ENCODE data around the gene SCN7A.
"Not testable (repeated sequence)": the region's sequence is repeated elsewhere in the genome, so short reads cannot be mapped to it uniquely, and the experiment has no call there.

SCN7A gene

DNA sequence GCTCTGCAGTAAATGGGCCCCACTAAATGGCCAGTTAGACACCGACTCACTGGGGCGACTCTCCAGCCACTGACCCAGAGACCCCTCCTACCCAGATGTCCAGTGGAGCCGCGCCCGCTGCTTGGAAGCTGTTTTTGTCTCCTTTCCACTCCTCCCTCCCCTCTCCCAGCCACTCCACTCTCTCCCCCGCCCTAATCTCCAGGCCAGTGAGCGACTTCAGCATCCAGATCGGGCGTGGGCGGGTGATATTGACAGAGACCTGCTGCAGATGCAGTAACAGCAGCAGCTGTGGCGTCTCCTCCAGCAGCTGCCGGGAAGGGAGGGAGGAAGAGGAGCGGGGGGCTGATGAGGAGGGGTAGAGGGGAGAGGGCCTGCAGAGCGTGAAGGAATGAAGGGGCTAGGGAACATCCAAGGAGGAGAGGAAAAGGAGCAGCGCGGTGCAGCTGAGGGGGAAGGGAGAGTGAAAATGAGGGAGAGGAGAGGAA is at the start of gene SCN7A:
TSS of gene SCN7A (minus strand) at position 110 of the 485 bp plus-strand sequence. CDS start 16,553 bp downstream, outside the sequence.
- peak; percentile 53 for DNase-seq

DNA sequence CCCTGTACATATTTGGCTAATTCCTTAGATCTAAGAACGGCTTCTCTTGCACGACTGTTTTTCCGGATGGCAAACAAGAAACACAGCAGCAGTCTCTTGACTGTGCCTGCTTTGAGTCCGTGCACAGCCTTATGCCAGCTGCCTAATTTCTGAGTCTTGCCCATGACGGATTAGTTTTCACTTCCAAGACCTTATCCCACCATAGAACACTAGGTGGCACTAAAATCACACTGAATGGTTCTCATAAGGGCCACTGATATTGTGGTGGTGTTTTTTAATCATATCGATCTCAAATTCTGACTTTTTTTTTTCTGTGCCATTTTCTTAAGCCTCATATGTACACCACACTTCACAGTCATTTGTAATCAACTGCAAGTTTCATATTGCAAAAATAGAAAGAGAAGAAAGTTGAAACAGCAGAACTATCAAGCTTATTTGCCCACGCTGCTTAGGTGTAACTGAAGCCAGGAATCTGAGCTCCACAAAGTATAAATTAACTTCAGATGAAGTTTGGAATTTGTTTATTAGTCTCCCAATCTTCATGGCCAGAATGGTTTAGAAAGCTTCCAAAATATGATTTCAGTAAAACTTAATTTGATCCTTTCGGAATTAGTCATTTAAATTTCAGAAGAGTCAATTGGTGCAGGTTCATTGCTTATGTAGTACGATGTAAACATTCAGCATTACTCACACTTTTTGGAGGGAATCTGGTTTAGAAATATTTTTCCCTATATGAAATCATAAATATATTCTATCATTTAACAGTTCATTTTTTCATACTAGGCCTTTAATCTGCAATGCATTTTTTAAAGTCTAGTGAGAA is 45.5 kb upstream of the SCN7A start:
- DNase-seq: peak; percentile 88

DNA sequence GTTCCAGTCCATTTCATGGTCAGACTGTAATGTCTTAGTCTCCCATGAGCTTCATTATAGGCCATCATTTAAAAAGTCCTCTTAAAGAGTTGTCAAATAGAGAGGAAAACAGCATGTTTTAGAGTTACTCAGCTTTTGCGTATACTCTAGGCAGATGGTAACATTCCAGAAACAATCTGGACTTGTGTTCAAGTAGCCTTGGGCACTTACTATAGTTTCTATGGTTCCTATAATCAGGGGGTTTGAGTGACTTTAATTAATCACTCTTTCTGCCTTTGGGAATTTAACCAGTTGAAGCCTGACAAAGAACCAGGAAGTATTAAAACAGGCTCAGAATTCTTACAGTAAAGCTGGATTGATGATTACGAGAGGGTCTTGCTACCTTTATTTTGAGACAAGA is 42.1 kb upstream of the SCN7A start:
- no peak for DNase-seq

DNA sequence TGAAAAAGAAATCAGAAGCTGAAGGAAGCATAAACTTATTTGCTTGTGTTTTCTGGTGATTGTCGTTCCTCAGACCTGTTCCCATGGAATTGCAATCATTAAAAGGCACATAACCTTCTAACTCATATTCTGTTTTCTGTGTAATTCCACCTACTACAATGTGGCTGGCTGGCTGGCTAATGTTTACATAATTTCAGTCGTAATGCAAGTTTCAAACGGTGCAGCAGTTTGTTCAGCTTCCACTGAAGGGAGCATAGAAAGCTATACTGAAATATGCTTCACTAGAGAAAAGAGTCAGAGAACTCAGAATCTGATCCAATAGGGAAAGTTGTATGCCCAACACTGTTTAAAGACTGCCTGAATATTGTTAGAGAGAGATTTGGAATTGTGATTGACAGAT is 27.1 kb upstream of the SCN7A start:
- peak; percentile 11 for DNase-seq

DNA sequence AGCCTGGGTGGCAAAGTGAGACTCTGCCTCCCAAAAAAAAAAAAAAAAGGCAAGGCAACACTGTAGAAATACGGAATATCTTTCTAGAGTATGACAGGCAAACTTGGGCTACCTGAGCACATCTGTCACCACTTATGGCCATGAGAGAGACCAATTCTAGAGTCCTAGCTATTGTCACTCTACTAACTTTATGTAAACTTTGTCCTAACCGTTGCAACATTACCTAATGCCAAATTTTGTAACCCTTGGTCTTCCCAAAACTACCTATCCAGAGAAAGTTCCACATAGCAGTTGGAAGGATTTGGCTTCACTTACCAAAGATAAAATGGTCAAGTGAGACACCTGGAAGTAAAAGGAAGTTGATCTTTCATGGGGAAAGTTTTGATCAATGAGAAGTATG is 26.6 kb upstream of the SCN7A start:
- no peak for DNase-seq

DNA sequence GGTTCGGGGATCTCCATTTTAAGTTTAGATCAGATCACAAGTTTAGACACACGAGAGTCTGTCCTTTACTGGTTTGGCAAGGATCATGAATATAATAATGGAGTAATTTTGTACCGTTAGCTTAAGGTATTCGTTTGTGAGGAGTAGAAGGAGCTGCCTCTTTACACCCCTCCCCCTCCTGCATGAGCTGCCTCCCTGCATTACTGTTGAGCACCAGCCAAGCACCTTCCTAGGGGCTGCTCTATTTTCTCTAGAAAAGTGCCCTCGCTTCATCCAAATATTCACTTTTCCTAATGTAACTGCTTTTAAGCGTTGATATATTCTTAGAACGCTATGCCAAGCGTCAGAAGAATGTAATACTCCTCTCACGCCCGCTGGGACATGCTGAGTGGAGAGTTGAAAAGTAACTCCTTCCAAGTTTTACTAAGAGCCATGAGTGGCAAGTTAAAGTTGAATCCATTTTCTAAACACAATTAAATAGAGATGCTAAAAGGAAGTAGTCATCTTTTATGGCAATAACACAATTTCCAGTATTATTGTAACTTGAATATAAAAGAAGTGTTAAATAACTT is 25.4 kb upstream of the SCN7A start:
- DNase-seq: no peak

DNA sequence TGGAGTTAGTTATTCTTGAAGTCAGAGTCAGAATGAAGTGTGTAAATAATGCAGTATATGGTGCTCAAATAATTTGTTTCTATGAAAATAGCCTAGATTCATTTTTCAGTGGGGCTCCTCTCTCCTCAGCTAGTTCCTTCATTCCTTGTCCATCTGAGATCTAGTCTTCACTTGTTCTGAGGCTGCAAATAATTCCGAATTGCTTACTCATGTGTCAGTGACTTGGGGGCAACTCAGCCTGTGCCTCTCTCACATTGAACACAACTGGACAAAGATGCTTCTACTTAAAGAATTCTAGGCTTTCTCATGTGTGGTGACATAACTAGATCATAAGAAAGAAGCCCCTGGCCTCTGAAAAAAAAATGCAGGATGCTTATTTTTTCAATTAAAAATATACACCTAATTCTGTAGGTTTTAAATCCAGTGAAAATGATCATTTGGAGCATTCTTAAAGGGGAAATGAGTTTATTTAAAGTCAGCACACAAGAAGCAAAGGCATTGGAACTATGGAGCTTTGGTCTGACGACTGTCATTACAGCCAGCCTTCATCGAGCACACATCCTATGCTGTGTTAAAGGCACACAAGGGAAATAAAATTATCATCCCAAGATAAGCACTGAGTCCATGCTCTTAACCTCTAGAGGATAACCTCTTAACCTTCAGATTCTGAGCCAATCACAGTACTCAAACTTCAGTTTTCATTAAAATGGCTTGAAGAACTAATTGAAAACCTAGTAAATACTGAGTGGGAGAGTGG is 24.8 kb upstream of the SCN7A start:
- DNase-seq: peak; percentile 23

DNA sequence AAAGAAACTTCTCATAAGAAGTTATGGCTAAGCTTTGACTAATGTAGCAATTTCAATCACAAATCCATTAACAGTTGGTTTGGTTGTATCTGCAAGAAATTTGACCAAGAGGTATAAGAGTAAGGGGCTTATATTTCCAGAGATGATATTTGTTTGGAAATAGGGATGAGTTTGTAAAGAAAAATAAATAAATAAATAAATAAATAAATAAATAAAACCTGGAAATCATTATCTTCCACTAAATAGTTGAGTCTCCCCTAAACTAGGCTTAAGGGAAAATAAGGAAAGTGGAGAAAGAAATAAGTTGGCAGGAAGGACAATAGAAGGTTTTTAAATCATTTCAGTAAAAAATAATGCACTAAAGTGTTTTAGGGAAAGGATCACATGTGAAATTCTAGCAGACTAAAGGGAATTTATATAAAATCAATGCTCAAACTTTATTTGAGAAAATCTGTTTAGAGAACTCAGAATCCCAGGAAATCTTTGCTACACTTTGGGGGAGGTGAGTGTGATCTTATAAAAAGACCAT is 23.5 kb upstream of the SCN7A start:
- DNase-seq: no peak

DNA sequence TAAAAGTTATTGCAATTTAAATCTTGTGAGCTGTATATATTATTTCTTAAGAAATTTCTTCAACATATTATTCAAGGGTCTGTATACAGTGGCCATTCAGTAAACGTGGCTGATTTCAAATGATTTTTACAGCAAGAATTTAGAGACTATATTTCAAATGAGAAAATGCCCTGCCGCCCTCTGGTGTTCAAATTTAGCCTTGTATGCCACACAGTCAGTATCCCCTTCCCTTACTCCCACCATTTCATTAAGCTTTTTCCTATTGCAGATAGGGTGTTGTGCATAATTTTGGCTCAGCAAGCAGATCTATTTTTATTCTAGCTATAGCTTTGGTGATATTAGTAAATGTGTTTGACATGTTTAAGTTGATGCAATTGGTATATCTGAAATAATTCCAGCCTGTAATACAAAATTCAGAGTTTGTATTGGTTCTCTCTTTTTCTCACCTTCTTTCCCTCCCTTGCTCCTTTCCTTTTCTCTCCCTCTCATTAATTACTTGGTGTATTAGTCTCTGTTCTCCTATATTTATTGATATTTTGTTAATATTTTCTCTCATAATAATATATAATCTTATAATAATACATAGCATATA is 22.8 kb upstream of the SCN7A start:
- DNase-seq: peak; percentile 82

DNA sequence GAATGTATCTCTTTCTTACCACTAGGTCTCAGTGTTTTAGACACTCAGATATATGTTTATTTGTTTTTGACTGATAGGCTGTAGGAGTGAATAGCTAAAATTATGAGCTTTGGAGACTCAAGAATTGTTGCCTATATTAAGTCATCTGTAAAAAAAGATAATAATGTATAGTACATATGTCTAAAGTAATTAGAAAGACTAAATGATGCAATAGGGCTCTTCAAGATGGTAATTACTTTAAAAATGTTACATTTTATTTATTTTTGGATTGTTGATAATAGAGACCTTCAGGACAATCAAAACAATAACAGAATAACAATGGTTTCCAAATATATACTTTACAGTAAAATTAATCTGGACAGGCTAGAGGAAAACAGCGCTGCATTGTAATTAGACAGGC is 19.9 kb upstream of the SCN7A start:
- DNase-seq: no peak

DNA sequence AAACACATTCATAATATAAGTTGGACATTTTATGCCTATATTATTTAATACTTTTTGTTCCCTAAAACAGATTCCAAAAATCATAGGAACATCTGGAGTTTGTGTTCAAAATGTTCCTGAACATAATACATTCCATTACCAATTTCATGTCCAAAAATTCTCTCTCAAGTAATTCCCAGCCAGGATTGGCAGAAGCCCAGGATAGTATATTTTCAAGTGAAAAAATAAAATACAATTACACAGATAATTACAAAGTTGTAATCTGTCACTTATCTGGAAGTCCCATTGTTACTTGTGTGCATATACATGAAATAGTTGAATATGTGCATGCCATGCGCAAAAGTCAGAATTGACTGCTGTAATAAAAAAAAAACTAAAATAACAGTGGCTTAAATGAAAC is 5.2 kb upstream of the SCN7A start:
- DNase-seq: no peak

DNA sequence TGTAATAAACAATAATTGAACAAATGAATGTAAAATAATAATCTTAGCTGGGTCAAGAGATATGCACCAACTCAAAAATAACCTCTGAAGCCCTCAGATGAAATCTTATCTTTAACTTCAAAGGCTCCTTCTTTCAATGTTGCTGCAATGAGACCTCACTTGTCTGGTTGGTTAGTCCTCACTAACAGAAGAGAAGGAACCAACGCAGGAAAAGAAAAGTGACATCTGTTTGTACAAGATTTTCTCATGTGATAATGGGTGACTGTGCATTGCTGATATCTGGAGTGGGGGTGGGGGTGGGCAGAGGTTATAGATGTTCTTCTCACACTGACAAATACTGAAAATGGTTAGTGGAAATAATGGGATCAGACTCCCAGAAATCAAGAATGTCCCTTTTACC is 2.6 kb downstream of the SCN7A start:
- peak; percentile 49 for DNase-seq

DNA sequence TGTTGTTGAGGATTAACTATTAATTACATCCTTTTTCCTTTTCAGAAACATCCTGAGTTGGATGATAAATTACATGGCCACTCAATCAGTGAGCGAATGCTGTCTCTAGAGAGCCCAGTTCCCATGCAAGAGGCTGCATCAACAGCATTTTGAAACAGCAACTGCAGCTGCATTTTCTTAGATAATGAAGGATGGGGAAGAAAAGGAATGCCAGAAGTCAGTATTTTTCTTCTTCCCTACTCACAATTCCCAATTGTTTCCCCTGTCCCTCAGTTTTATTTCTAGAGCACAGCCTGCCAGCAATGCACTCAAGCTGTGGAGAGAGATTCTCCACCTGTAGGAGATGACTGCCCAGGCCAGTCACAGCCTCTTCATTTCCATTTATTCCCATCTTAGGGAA is 6.9 kb downstream of the SCN7A start:
- no peak for DNase-seq

DNA sequence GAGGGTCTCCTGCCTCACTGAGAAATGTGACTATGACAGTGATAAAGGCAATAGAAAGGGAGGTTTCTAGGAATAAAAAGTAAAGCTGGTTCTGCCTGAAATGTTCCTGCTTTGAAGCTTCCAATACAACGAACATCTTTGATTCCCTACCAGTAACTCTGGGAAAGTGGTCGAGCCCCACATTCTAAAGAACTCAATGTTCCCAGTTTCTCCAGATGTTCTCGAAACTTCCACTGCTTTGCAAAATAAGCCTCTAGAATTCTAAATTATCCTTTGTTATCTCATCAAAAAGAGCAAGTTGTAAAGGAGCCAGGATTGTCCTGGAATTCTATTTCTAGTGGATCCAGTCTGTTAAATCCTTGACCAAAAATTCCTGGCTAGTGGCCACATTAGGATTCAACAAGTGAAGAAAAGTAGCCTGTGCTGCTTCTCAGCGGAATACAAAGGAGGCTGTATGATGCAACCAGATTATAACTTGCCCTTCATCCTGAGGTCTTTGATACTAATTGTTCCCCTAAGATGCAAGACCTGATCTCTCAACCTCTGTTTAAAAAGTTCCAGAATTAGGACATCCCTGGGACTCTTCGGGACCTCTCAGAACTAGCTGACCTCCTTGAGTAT is 8.4 kb downstream of the SCN7A start:
- DNase-seq: no peak

DNA sequence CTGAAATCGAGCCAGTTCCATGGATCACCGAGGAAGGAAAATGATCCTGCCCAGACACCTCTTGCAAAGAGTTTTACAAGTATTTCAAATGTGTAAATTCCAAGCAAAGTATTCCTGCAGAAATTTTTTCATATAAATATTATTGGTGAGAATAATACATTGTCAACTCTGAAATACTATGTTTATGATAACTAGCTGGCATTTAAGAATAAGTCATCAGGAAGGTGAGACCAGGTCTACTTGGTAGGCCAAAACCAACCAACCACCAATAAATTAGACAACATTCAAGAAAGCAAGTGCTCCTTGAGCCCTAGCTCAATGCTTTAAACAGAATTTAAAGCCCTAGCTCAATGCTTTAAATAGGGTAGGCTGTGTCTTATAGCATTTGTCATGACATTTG is 21.7 kb downstream of the SCN7A start:
- DNase-seq: no peak

DNA sequence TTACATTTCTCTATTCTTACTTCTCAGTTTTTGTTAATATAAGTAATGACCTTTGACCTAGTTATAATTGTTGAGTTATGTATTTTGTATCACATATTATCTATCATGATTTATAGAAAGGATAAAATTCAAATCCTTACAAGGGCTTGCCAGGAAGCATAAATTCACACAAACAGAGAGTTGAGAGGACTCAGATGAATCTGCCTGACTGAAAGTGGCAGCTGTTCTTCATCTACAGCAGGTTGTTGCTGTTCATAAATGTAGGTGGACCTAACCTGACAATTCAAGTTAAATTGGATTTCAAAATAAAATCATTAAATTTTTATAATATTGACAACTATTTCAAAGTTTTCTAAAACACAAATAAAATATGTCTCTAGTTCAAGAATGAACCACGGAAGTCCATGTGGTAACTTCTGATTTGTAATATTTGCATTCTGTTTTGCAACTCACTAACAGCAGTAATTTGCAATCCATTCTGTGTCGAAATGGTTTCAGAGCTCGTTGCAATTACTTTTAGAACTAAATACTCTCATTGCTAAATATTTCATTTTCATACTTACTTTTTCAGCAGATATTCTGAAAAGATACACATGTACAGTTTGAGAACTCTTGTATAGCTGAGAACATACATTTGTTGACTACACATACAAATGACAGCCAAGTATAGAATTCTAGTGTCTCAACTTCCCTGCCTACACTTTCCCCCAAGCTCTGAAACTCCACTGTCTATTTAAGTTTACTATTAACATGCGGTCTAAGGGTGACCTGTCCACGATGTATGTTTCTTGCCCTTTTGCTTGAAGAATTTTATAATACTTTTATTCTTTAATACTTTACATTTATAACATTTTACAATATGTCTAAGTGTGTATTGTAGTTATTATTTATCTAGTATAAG is 25.7 kb downstream of the SCN7A start:
- DNase-seq: no peak

DNA sequence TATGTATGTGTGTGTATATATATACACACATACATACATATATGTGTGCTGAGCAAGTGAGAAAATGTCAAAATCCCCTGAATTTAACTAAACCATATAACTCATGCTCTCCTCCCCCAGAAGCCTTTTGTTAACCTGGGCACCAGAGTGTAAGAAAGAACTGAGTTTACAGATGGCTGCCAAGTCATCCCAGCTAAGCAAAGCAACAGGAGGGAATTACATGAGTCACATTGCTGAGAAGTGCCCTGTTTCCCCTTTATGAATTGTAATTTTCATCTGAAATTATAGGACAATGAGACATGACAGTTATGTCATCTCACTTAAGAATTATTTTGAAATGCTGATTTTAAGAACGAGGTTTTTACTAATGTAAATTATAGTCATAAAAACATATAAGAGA is 29.9 kb downstream of the SCN7A start:
- no peak for DNase-seq

DNA sequence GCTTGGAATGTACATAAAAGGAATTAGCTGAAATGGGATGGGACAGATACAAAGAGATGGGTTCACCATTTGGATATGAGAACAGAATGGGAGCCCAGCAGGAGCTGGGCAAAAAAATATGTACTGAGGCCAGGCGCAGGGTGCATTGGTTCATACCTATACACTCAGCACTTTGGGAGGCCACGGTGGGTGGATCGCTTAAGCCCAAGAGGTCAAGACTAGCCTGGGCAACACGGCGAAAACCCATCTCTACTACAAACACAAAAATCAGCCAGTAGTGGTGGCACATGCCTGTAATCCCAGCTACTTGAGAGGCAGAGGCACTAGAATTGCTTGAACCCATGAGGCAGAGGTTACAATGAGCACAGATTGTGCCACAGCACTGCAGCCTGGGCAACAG is 30.4 kb downstream of the SCN7A start:
- DNase-seq: no peak

DNA sequence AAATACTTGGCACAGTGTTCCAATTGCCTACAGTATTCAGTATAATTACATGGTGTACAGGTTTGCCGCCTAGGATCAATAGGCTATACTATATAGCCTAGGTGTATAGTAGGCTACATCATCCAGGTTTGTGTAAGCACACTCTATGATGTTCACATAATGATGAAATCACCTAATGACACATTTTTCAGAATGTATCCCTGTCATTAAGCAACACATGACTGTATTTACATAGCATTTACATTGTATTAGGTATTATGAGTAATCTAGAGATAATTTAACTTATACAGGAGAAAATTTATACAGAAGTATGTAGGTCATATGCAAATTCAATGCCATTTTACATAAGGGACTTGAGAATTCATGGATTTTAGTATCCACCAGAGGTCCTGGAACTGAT is 35.4 kb downstream of the SCN7A start:
- no peak for DNase-seq

DNA sequence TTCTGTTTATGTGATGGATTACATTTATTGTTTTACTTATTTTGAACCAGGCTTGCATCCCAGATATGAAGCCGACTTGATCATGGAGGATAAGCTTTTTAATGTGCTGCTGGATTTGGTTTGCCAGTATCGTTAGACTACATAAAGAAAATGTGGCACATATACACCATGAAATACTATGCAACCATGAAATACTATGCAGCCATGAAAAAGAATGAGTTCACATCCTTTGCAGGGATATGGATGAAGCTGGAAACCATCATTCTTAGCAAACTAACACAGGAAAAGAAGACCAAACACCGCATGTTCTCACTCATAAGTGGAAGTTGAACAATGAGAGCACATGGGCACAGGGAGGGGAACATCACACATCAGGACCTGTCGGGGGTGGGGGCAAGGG is 38.2 kb downstream of the SCN7A start:
- DNase-seq: not testable (repeated sequence)

DNA sequence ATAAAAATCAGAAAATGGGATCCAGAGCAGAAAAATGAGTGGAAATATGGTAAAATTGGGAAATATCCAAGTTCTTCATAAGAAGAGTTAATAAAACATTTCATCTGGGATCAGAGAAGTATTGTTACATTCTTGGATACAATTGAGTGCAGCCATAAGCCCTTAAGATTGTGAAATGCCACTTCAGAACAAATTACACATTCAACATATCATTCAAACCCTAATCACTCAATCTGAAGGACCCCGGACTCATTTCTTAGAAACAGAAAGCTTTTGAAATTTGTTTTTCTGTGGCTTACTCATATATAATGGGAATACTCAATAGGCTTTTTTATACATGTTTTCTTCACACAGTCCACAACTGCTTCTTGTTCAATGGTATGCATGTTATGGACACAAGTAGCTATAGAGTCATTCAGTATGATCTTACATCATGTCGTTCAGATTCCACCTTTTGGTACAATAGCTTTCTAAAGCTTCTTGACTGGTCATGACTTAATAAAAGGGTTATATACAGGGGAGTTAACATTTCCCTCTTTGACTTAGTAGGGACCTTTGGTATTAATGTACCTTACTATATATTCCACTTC is 39.9 kb downstream of the SCN7A start:
- DNase-seq: peak; percentile 29
